K562 (cell line): ENCODE results near the gene HSD17B10. TPM values are rescaled to one million over a fixed set of nuclear protein-coding genes. Genes with fewer than 3 reads are reported as not detected.

Experiments
- BCLAF1 ChIP-seq, 2 experiments: fragments of 450-650 bp in 1 of 2; IDR thresholded peaks; 2 replicates each; pipeline ENCODE4 v1.6.1; 2011 to 2017; ENCODE audit warnings: low read depth in 2 of 2, antibody characterized with exemption in 1 of 2, borderline replicate concordance in 1 of 2, low read length in 1 of 2, mild to moderate bottlenecking in 1 of 2, mixed read lengths in 1 of 2; ENCODE audit not compliant: control insufficient read depth in 1 of 2
- C11orf30 ChIP-seq: fragments of 450-650 bp; IDR thresholded peaks from 2 replicates; pipeline ENCODE4 v1.6.1; 2016; ENCODE audit warnings: low read depth, mild to moderate bottlenecking
- CC2D1A ChIP-seq: fragments of 450-650 bp; IDR thresholded peaks from 2 replicates; pipeline ENCODE4 v1.6.1; 2017; ENCODE audit warnings: mild to moderate bottlenecking
- FOS ChIP-seq: IDR thresholded peaks from 3 replicates; pipeline ENCODE4 v1.6.1; 2011; ENCODE audit not compliant: insufficient read length; ENCODE audit errors: extremely low read depth
- GABPB1 ChIP-seq: sonication (generic); formaldehyde crosslinking; IDR thresholded peaks from 2 replicates; pipeline ENCODE4 v1.8.0; 2022; ENCODE audit warnings: mild to moderate bottlenecking, missing genetic modification reagents
- HDAC8 ChIP-seq: fragments of 450-650 bp; IDR thresholded peaks from 2 replicates; pipeline ENCODE4 v1.6.1; 2016; ENCODE audit warnings: mild to moderate bottlenecking, missing genetic modification characterization, moderate library complexity, missing compliant biosample characterization
- MAFK ChIP-seq: IDR thresholded peaks from 2 replicates; pipeline ENCODE4 v1.6.1; 2011; ENCODE audit warnings: low read length, improper control_type of control experiment
- MITF ChIP-seq: IDR thresholded peaks from 2 replicates; pipeline ENCODE4 v1.6.1; 2014; ENCODE audit warnings: antibody characterized with exemption
- RBM14 ChIP-seq: fragments of 200-400 bp; formaldehyde crosslinking; IDR thresholded peaks from 2 replicates; pipeline ENCODE4 v1.6.1; 2018; ENCODE audit warnings: low read depth, mild to moderate bottlenecking, low read length, moderate library complexity, borderline replicate concordance; ENCODE audit not compliant: insufficient read depth
- REST ChIP-seq, 2 experiments: fragments of 450-650 bp; formaldehyde crosslinking in 1 of 2; IDR thresholded peaks; 2 replicates each; pipeline versions ENCODE4 v1.4.0 to v1.6.1; 2014 to 2020; ENCODE audit warnings: mild to moderate bottlenecking in 2 of 2, borderline replicate concordance in 1 of 2, low read depth in 1 of 2
- ZNF707 ChIP-seq: fragments of 250-450 bp; sonication (Bioruptor Pico); conservative IDR thresholded peaks from 2 replicates; pipeline ENCODE4 v1.8.0; 2022; ENCODE audit warnings: inconsistent platforms, mild to moderate bottlenecking, moderate library complexity
- ZNF830 ChIP-seq: fragments of 250-450 bp; sonication (Bioruptor Pico); IDR thresholded peaks from 2 replicates; pipeline ENCODE4 v1.5.0; 2021; ENCODE audit warnings: mild to moderate bottlenecking
- polyA plus RNA-seq, 8 experiments: library from polyadenylated mRNA; depleted of rRNA in 4 of 8; stranded (reverse) in 5 of 8; unstranded in 3 of 8; fragments of >200 nt; fragmentation: Nextera tagmentation in 2 of 8; fragmentation: Illumina TruSeq in 1 of 8; extraction: Ambion mirVana in 2 of 8; extraction: Trizol in 1 of 8; gene quantifications; 2 replicates each; pipeline versions ENCODE4 v1.2.1 to v1.2.3, GENCODE V29; 2011 to 2014; ENCODE audit warnings: inconsistent platforms in 1 of 8, missing spikeins in 1 of 8
- total RNA-seq, 7 experiments: library from RNA; depleted of rRNA in 6 of 7; stranded (reverse); fragments of >200 nt in 6 of 7; fragmentation: Illumina TruSeq in 2 of 7; extraction: Trizol in 2 of 7; gene quantifications; 2 replicates each; pipeline versions ENCODE4 v1.2.1 to v1.2.3, GENCODE V29; 2011 to 2021; ENCODE audit warnings: low replicate concordance in 1 of 7

The HSD17B10 gene
- total and polyA plus RNA-seq, 9 of the 15 experiments (the other 6 are each of a cell fraction or from before 2014, with no cell fraction given): 45.3 to 221 (median 186) TPM

- peak; percentile 66 for TF ChIP-seq C11orf30
- no peak for TF ChIP-seq HDAC8 (tag)
- TF ChIP-seq RBM14: no peak
- TF ChIP-seq CC2D1A: no peak
- TF ChIP-seq GABPB1: peak; percentile 55; the same call in 1 of the 2 replicates
- no peak for TF ChIP-seq MAFK
- no peak for TF ChIP-seq ZNF707
- no peak for TF ChIP-seq MITF
- peak; percentile 95 for TF ChIP-seq REST (IDR thresholded peaks at IDR 0.05; ENCODE audit: borderline replicate concordance)
- TF ChIP-seq REST (CRISPR knock-in tag; IDR thresholded peaks at IDR 0.05; ENCODE audit: low read depth): no peak
- peak in 1 of 2 experiments; percentile 72; a peak in 1 of 4 replicates for TF ChIP-seq BCLAF1 (IDR thresholded peaks at IDR 0.05; ENCODE audit: borderline replicate concordance in 1 of 2, control insufficient read depth in 1 of 2, low read depth in 2 of 2, low read length in 1 of 2)
- no peak for TF ChIP-seq ZNF830 (CRISPR knock-in tag)
- no peak for TF ChIP-seq FOS
Observed at GRCh38 chrX:53422086-53422860, 11.9 kb downstream of the HSD17B10 start, which contains the start of gene SMC1A (continued).
